ENCODE results near the gene DLL1. TPM values are rescaled to one million over a fixed set of nuclear protein-coding genes. Genes with fewer than 3 reads are reported as not detected.

The DLL1 gene
- total RNA-seq, 1 experiment from 2014 or later = 4.7 TPM

- no peak for DNase-seq (ENCODE audit: low spot score)
These were observed 4.9 kb upstream of the DLL1 start for GRCh38 chr6:170295510-170296422.

- no peak for DNase-seq (ENCODE audit: low spot score)
These were observed 4.1 kb upstream of the DLL1 start for GRCh38 chr6:170294813-170295509.

- no peak for DNase-seq (ENCODE audit: low spot score)
These were observed 3.4 kb upstream of the DLL1 start for GRCh38 chr6:170294298-170294730.

GRCh38 chr6:170293341-170294231, 2.7 kb upstream of the DLL1 start:
- no peak for DNase-seq (ENCODE audit: low spot score)

GRCh38 chr6:170292407-170293158, 1.7 kb upstream of the DLL1 start:
- no peak for DNase-seq (ENCODE audit: low spot score)

- no peak for DNase-seq (ENCODE audit: low spot score)
These were observed 1.2 kb upstream of the DLL1 start for GRCh38 chr6:170292111-170292406.

- DNase-seq (ENCODE audit: low spot score) = no peak
These were observed 613 bp upstream of the DLL1 start for GRCh38 chr6:170291271-170292110.

GRCh38 chr6:170289951-170290295, 955 bp downstream of the DLL1 start:
- DNase-seq (ENCODE audit: low spot score) = no peak

- no peak for DNase-seq (ENCODE audit: low spot score)
These were observed 1.5 kb downstream of the DLL1 start for GRCh38 chr6:170289180-170289931.

GRCh38 chr6:170288852-170289179, 2.1 kb downstream of the DLL1 start:
- DNase-seq (ENCODE audit: low spot score) = no peak

GRCh38 chr6:170288091-170288631, 2.7 kb downstream of the DLL1 start:
- no peak for DNase-seq (ENCODE audit: low spot score)

GRCh38 chr6:170287371-170287876, 3.5 kb downstream of the DLL1 start:
- no peak for DNase-seq (ENCODE audit: low spot score)

GRCh38 chr6:170286934-170287265, 4.0 kb downstream of the DLL1 start:
- no peak for DNase-seq (ENCODE audit: low spot score)

GRCh38 chr6:170286246-170286933, 4.5 kb downstream of the DLL1 start:
- no peak for DNase-seq (ENCODE audit: low spot score)

GRCh38 chr6:170285482-170285881, 5.4 kb downstream of the DLL1 start:
- DNase-seq (ENCODE audit: low spot score) = no peak

- no peak for DNase-seq (ENCODE audit: low spot score)
These were observed 5.9 kb downstream of the DLL1 start for GRCh38 chr6:170284866-170285469.

GRCh38 chr6:170284126-170284773, 6.6 kb downstream of the DLL1 start:
- DNase-seq (ENCODE audit: low spot score) = no peak
